ENCODE results near the gene FLVCR1.

- TF ChIP-seq CTCF (IDR thresholded peaks at IDR 0.05) (peak in 1 of 3 donors; percentile 29), POLR2A (IDR thresholded peaks at IDR 0.05) (no peak)
These were observed 41.4 kb upstream of the FLVCR1 start for GRCh38 chr1:212816567-212817278.

All from lower leg skin (tissue), 3 donors.